ENCODE measurements around the gene C17orf75.
"Not testable (repeated sequence)": the region's sequence is repeated elsewhere in the genome, so short reads cannot be mapped to it uniquely, and the experiment has no call there.

The C17orf75 gene

GRCh38 chr17:32341857-32342602 is at the start of gene C17orf75:
C17orf75 (minus strand) TSS chr17:32342173; CDS start chr17:32342139, 34 bp downstream.
- peak; percentile 76 to 81 for DNase-seq

- DNase-seq: no peak
Measured at GRCh38 chr17:32388613-32389459, 46.9 kb upstream of the C17orf75 start.

- not testable (repeated sequence) for DNase-seq
Measured at GRCh38 chr17:32388128-32388527, 46.2 kb upstream of the C17orf75 start.

GRCh38 chr17:32386844-32387243 is 44.9 kb upstream of the C17orf75 start:
- no peak for DNase-seq

GRCh38 chr17:32385971-32386370 is 44.0 kb upstream of the C17orf75 start:
- DNase-seq: no peak

- no peak for DNase-seq
Measured at GRCh38 chr17:32385121-32385520, 43.1 kb upstream of the C17orf75 start.

GRCh38 chr17:32383926-32384434 is 42.0 kb upstream of the C17orf75 start:
- DNase-seq: no peak

- no peak for DNase-seq
Measured at GRCh38 chr17:32382526-32383223, 40.7 kb upstream of the C17orf75 start.

- no peak for DNase-seq
Measured at GRCh38 chr17:32370426-32370825, 28.5 kb upstream of the C17orf75 start.

- no peak for DNase-seq
Measured at GRCh38 chr17:32361270-32361669, 19.3 kb upstream of the C17orf75 start.

- DNase-seq: no peak
Measured at GRCh38 chr17:32357615-32358014, 15.6 kb upstream of the C17orf75 start.

GRCh38 chr17:32356750-32357149 is 14.8 kb upstream of the C17orf75 start:
- no peak for DNase-seq

GRCh38 chr17:32356378-32356743 is 14.4 kb upstream of the C17orf75 start:
- DNase-seq: no peak

GRCh38 chr17:32355649-32356377 is 13.8 kb upstream of the C17orf75 start:
- no peak for DNase-seq

- not testable (repeated sequence) for DNase-seq
Measured at GRCh38 chr17:32352734-32353133, 10.8 kb upstream of the C17orf75 start.

- peak; percentile 10 to 28 for DNase-seq
Measured at GRCh38 chr17:32350666-32351418, 8.9 kb upstream of the C17orf75 start.

GRCh38 chr17:32349854-32350665 is 8.1 kb upstream of the C17orf75 start, which contains the start of gene ZNF207:
ZNF207 (plus strand) TSS chr17:32350157; CDS start chr17:32350286, 129 bp downstream.
- peak; percentile 88 to 94 for DNase-seq

- peak in 1 of 2 experiments; percentile 11 for DNase-seq
Measured at GRCh38 chr17:32349503-32349853, 7.5 kb upstream of the C17orf75 start.

GRCh38 chr17:32348483-32348800 is 6.5 kb upstream of the C17orf75 start:
- no peak for DNase-seq

- no peak for DNase-seq
Measured at GRCh38 chr17:32345951-32346600, 4.1 kb upstream of the C17orf75 start.
